GM21526 (cell line): Measurements from ENCODE around the gene RTN4RL2.

Experiments
- ATAC-seq: cut with Tn5 transposase; IDR thresholded peaks from one replicate; pipeline ENCODE4 v1.9.1; 2021; ENCODE audit warnings: moderate library complexity; ENCODE audit not compliant: unreplicated experiment, low FRiP score

The RTN4RL2 gene

GRCh38 chr11:57460758-57461749 lies 726 bp downstream of the RTN4RL2 start:
- ATAC-seq = no peak

- ATAC-seq = no peak
Observed at GRCh38 chr11:57461841-57462489, 1.6 kb downstream of the RTN4RL2 start.

- no peak for ATAC-seq
Observed at GRCh38 chr11:57462597-57462996, 2.3 kb downstream of the RTN4RL2 start.

- ATAC-seq = no peak
Observed at GRCh38 chr11:57463671-57464538, 3.6 kb downstream of the RTN4RL2 start.

- ATAC-seq = no peak
Observed at GRCh38 chr11:57464539-57465181, 4.3 kb downstream of the RTN4RL2 start.

GRCh38 chr11:57466680-57467079 lies 6.4 kb downstream of the RTN4RL2 start:
- no peak for ATAC-seq

GRCh38 chr11:57467508-57468157 lies 7.3 kb downstream of the RTN4RL2 start:
- no peak for ATAC-seq

- ATAC-seq = no peak
Observed at GRCh38 chr11:57468276-57468675, 7.9 kb downstream of the RTN4RL2 start.

GRCh38 chr11:57469268-57469667 lies 8.9 kb downstream of the RTN4RL2 start:
- ATAC-seq = no peak

- ATAC-seq = no peak
Observed at GRCh38 chr11:57471496-57471895, 11.2 kb downstream of the RTN4RL2 start.

GRCh38 chr11:57473285-57473841 lies 13.0 kb downstream of the RTN4RL2 start:
- no peak for ATAC-seq

GRCh38 chr11:57474017-57474802 lies 13.9 kb downstream of the RTN4RL2 start:
- no peak for ATAC-seq

GRCh38 chr11:57474803-57475115 lies 14.4 kb downstream of the RTN4RL2 start:
- no peak for ATAC-seq

- no peak for ATAC-seq
Observed at GRCh38 chr11:57475191-57475590, 14.9 kb downstream of the RTN4RL2 start.

GRCh38 chr11:57475671-57476046 lies 15.3 kb downstream of the RTN4RL2 start:
- no peak for ATAC-seq

- no peak for ATAC-seq
Observed at GRCh38 chr11:57476047-57476756, 15.9 kb downstream of the RTN4RL2 start.

- ATAC-seq = no peak
Observed at GRCh38 chr11:57476757-57477506, 16.6 kb downstream of the RTN4RL2 start.
